IMR-90 (cell line): ENCODE measurements around the gene ACOD1. TPM values are rescaled to one million over a fixed set of nuclear protein-coding genes. Genes with fewer than 3 reads are reported as not detected.

Source experiments
- ATAC-seq: fragments of 200-7000 bp; cut with Tn5 transposase; 2 replicates; pipeline ENCODE4 v1.9.1; 2020; ENCODE audit warnings: low read depth, mild to moderate bottlenecking, moderate library complexity
- BruUV-seq: library from RNA; stranded (reverse); fragments of 400-500 nt; replicated peaks from 2 replicates; lab custom pipeline; 2021; lab: Mats Ljungman, UMichigan
- CTCF ChIA-PET: fragments of 300-600 bp; formaldehyde crosslinking; extraction: SDS; loops from one replicate; lab custom pipeline; 2021; ENCODE audit warnings: antibody characterized with exemption; lab: Yijun Ruan, JAX
- POLR2A ChIA-PET: fragments of 300-600 bp; sonication (Branson Sonifier 250); formaldehyde crosslinking; loops from one replicate; lab custom pipeline; 2022; ENCODE audit warnings: antibody characterized with exemption; ENCODE audit not compliant: unreplicated experiment; lab: Charles Lee
- DNase-seq: peaks from one replicate; pipeline ENCODE4 v3.0.0; 2013
- H2AFZ ChIP-seq: replicated peaks from 2 replicates; pipeline ENCODE3; 2013; ENCODE audit warnings: low read length, mild to moderate bottlenecking; ENCODE audit not compliant: poor library complexity
- H2AK5ac ChIP-seq: 2 replicates; pipeline ENCODE4 v1.6.1; 2013; ENCODE audit warnings: low read depth, low read length, inconsistent platforms
- H2AK9ac ChIP-seq: replicated peaks from 2 replicates; pipeline ENCODE3; 2013; ENCODE audit warnings: mild to moderate bottlenecking, low read depth, low read length, moderate library complexity; ENCODE audit not compliant: poor library complexity
- H2BK120ac ChIP-seq: 2 replicates; pipeline ENCODE4 v1.6.1; 2013; ENCODE audit warnings: low read depth, low read length, inconsistent platforms
- H2BK15ac ChIP-seq: 3 replicates; pipeline ENCODE4 v1.6.1; 2013; ENCODE audit warnings: low read depth, low read length, inconsistent platforms
- H2BK20ac ChIP-seq: 2 replicates; pipeline ENCODE4 v1.6.1; 2013; ENCODE audit warnings: low read depth, mild to moderate bottlenecking, inconsistent platforms, low read length, moderate library complexity
- H2BK5ac ChIP-seq: 2 replicates; pipeline ENCODE4 v1.6.1; 2013; ENCODE audit warnings: mild to moderate bottlenecking, low read depth, low read length, inconsistent platforms; ENCODE audit not compliant: poor library complexity, severe bottlenecking
- H3K14ac ChIP-seq: replicated peaks from 2 replicates; pipeline ENCODE4 v1.6.1; 2013; ENCODE audit warnings: low read depth, low read length, inconsistent platforms
- H3K18ac ChIP-seq: 2 replicates; pipeline ENCODE4 v1.6.1; 2013; ENCODE audit warnings: low read depth, low read length, control low read depth
- H3K23ac ChIP-seq: 2 replicates; pipeline ENCODE4 v1.6.1; 2013; ENCODE audit warnings: low read depth, low read length, inconsistent platforms
- H3K27ac ChIP-seq: 2 replicates; pipeline ENCODE4 v1.5.1; 2013; ENCODE audit warnings: mild to moderate bottlenecking, control low read depth, low read length; ENCODE audit not compliant: insufficient read depth
- H3K27me3 ChIP-seq: 2 replicates; pipeline ENCODE4 v1.6.1; 2013; ENCODE audit warnings: low read length; ENCODE audit not compliant: control insufficient read depth, insufficient read depth
- H3K36me3 ChIP-seq: 2 replicates; pipeline ENCODE4 v1.6.1; 2013; ENCODE audit warnings: low read length, mixed read lengths; ENCODE audit not compliant: control insufficient read depth, insufficient read depth
- H3K4ac ChIP-seq: 2 replicates; pipeline ENCODE4 v1.6.1; 2013; ENCODE audit warnings: low read depth, low read length, inconsistent platforms
- H3K4me1 ChIP-seq: 2 replicates; pipeline ENCODE4 v1.6.1; 2013; ENCODE audit warnings: low read length, mixed read lengths; ENCODE audit not compliant: control insufficient read depth, insufficient read depth
- H3K4me2 ChIP-seq: 2 replicates; pipeline ENCODE4 v1.6.1; 2013; ENCODE audit warnings: low read depth, mild to moderate bottlenecking, control low read depth, low read length, moderate library complexity
- H3K4me3 ChIP-seq: 2 replicates; pipeline ENCODE4 v1.5.1; 2013; ENCODE audit warnings: low read depth, mild to moderate bottlenecking, control low read depth, low read length, moderate library complexity; ENCODE audit not compliant: insufficient read depth
- H3K56ac ChIP-seq: 2 replicates; pipeline ENCODE4 v1.6.1; 2013; ENCODE audit warnings: low read length, inconsistent platforms; ENCODE audit not compliant: insufficient read depth; ENCODE audit errors: extremely low read depth
- H3K79me1 ChIP-seq, 2 experiments: 2 replicates each; pipeline ENCODE4 v1.6.1; 2013; ENCODE audit warnings: low read length in 2 of 2, inconsistent platforms in 1 of 2, low read depth in 1 of 2
- H3K9ac ChIP-seq: 2 replicates; pipeline ENCODE4 v1.6.1; 2013; ENCODE audit warnings: low read depth, low read length, control low read depth
- H3K9me1 ChIP-seq: 2 replicates; pipeline ENCODE4 v1.6.1; 2013; ENCODE audit warnings: low read length, inconsistent platforms; ENCODE audit not compliant: insufficient read depth
- H3K9me3 ChIP-seq: 2 replicates; pipeline ENCODE4 v1.6.1; 2013; ENCODE audit warnings: low read length; ENCODE audit not compliant: control insufficient read depth, insufficient read depth
- H4K20me1 ChIP-seq: 2 replicates; pipeline ENCODE4 v1.6.1; 2013; ENCODE audit warnings: low read length, inconsistent platforms; ENCODE audit not compliant: insufficient read depth
- H4K5ac ChIP-seq: 2 replicates; pipeline ENCODE4 v1.6.1; 2013; ENCODE audit warnings: mild to moderate bottlenecking, low read depth, low read length, control low read depth
- H4K8ac ChIP-seq, 2 experiments: 2 replicates each; pipeline ENCODE4 v1.6.1; 2013; ENCODE audit warnings: low read depth in 2 of 2, low read length in 2 of 2, control low read depth in 1 of 2, inconsistent platforms in 1 of 2
- H4K91ac ChIP-seq: 2 replicates; pipeline ENCODE4 v1.6.1; 2013; ENCODE audit warnings: low read depth, low read length, inconsistent platforms; ENCODE audit not compliant: insufficient read depth
- MAZ ChIP-seq: IDR thresholded peaks from 2 replicates; pipeline ENCODE4 v1.6.1; 2012; ENCODE audit warnings: low read depth, mild to moderate bottlenecking, low read length, improper control_type of control experiment, moderate library complexity, borderline replicate concordance
- WGBS, 2 experiments: methylation state at CpG; one replicate each; pipeline versions ENCODE4 v1.1.5 to v1.1.7; 2013; ENCODE audit warnings: missing lambda C conversion rate in 2 of 2; ENCODE audit not compliant: insufficient read length in 1 of 2; ENCODE audit errors: extremely low coverage in 2 of 2; 5-methylcytosine and 5-hydroxymethylcytosine counted together
- dilution Hi-C: fragments of 300-500 bp; cut with HindIII; formaldehyde crosslinking; loops from one replicate; pipeline ENCODE4 v1.14.3; 2018; ENCODE audit warnings: low sequenced_read_pairs; ENCODE audit not compliant: unreplicated experiment
- in situ Hi-C: fragments of 300-500 bp; cut with MboI; formaldehyde crosslinking; loops from 3 replicates; pipeline ENCODE4 v1.14.3; 2019; ENCODE audit warnings: low sequenced_read_pairs, inconsistent platforms, mixed read lengths
- intact Hi-C: fragments of 100-400 bp; cut with micrococcal nuclease; formaldehyde crosslinking; loops from 2 replicates; pipeline ENCODE4 v1.10.0; 2022
- polyA plus RNA-seq, 3 experiments: library from polyadenylated mRNA; depleted of rRNA; stranded (reverse); fragments of >200 nt; gene quantifications; 2 replicates each; pipeline ENCODE4 v1.2.3, GENCODE V29; 2012; ENCODE audit warnings: low replicate concordance in 1 of 3
- total RNA-seq: library from RNA; depleted of rRNA; stranded (reverse); fragments of >200 nt; gene quantifications from 2 replicates; pipeline ENCODE4 v1.2.3, GENCODE V29; 2012

ACOD1 gene
- total and polyA plus RNA-seq, 2 of the 4 experiments (the other 2 are of a cell fraction): not detected

DNA sequence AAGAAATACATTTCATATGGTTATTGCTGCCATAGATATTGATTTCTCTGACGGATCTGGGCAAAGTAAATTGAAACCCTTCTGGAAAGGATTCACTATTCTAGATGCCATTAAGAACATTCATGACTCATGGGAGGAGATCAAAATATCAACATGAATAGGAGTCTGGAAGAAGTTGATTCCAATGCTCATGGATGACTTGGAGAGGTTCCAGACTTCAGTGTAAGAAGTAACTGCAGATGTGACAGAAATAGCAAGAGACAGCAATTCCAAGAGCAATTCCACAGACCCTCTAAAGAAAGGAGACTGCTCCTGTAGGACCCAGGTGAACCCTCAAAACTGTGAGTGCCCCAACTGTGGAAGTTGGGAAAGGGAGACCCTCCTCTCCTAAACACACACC, 31.2 kb upstream of the ACOD1 start:
- CTCF ChIA-PET: no interaction called here
- H3K4me1 ChIP-seq: peaks cover 4% of the 10 kb centered on the region; the same call in 1 of the 2 replicates
- H2AFZ ChIP-seq: no peak overlapping the region

More for the DNA sequence above, 31.2 kb upstream of the ACOD1 start:
- no peak overlapping the region for H2BK120ac ChIP-seq
- H2BK20ac ChIP-seq: no peak overlapping the region
- no peak overlapping the region for H2BK15ac ChIP-seq
- no peak overlapping the region for H3K14ac ChIP-seq
- no peak overlapping the region for H3K23ac ChIP-seq
- H3K56ac ChIP-seq: no peak overlapping the region
- no CpG with 5 or more reads among the region's 1 CpG for WGBS, 2 experiments
- H3K4ac ChIP-seq: no peak overlapping the region
- no peak overlapping the region for H3K4me3 ChIP-seq
- no peak overlapping the region for H2AK5ac ChIP-seq
- no peak overlapping the region for H4K91ac ChIP-seq
- no TSS peak for BruUV-seq
- no peak overlapping the region for H4K5ac ChIP-seq
- in situ Hi-C loops (loop anchor here (25.0 kb wide), 2 partner anchors 430 to 1230 kb away; no protein-coding TSS in a partner anchor), dilution Hi-C loops (no loop called here), intact Hi-C loops (no loop called here)
- H3K9me3 ChIP-seq: no peaks in the 10 kb centered on the region
- TF ChIP-seq MAZ: no peak
- no peak overlapping the region for H3K18ac ChIP-seq
- DNase-seq (peak; percentile 16), ATAC-seq (no peak)
- peaks cover 4% of the 10 kb centered on the region for H3K27me3 ChIP-seq
- H3K79me1 ChIP-seq: no peaks in the 10 kb centered on the region
- no peak overlapping the region for H4K8ac ChIP-seq
- H2AK9ac ChIP-seq: no peak overlapping the region
- no peak overlapping the region for H3K4me2 ChIP-seq
- no peaks in the 10 kb centered on the region for H4K20me1 ChIP-seq
- no peak overlapping the region for H2BK5ac ChIP-seq
- no peaks in the 10 kb centered on the region for H3K9me1 ChIP-seq
- no peak overlapping the region for H3K27ac ChIP-seq
- H3K36me3 ChIP-seq: no peaks in the 10 kb centered on the region
- POLR2A ChIA-PET: no interaction called here
- no peak overlapping the region for H3K9ac ChIP-seq
